K562 (cell line): Measurements from ENCODE around the gene EME2. TPM values are rescaled to one million over a fixed set of nuclear protein-coding genes. Genes with fewer than 3 reads are reported as not detected.

ENCODE experiments used
- ATF7 ChIP-seq: fragments of 450-650 bp; IDR thresholded peaks from 2 replicates; pipeline ENCODE4 v1.7.1; 2014; ENCODE audit warnings: mild to moderate bottlenecking, moderate library complexity
- FIP1L1 ChIP-seq: fragments of 200-400 bp; formaldehyde crosslinking; IDR thresholded peaks from 2 replicates; pipeline ENCODE4 v1.6.1; 2018; ENCODE audit warnings: mild to moderate bottlenecking, low read depth, low read length; ENCODE audit not compliant: poor library complexity, severe bottlenecking
- KAT2B ChIP-seq: IDR thresholded peaks from one replicate; pipeline ENCODE4 v1.6.1; 2012; ENCODE audit warnings: low read depth, mild to moderate bottlenecking, control low read depth, inconsistent platforms, low read length, moderate library complexity
- KDM1A ChIP-seq, 2 experiments: fragments of 450-650 bp; IDR thresholded peaks; 2 replicates each; pipeline ENCODE4 v1.6.1; 2016; ENCODE audit warnings: mild to moderate bottlenecking in 2 of 2
- MBD2 ChIP-seq: sonication (generic); IDR thresholded peaks from 2 replicates; pipeline ENCODE4 v1.6.1; 2016; ENCODE audit warnings: low read depth, borderline replicate concordance
- MEIS2 ChIP-seq: fragments of 450-650 bp; IDR thresholded peaks from 2 replicates; pipeline ENCODE4 v1.6.1; 2014; ENCODE audit warnings: mild to moderate bottlenecking; ENCODE audit not compliant: partially characterized antibody
- MYBL2 ChIP-seq, 2 experiments: fragments of 450-650 bp in 1 of 2; sonication (generic) in 1 of 2; formaldehyde crosslinking in 1 of 2; IDR thresholded peaks; 2 replicates each; pipeline versions ENCODE4 v1.6.1 to v1.8.1; 2017 to 2022; ENCODE audit warnings: borderline replicate concordance in 1 of 2, inconsistent platforms in 1 of 2, low read depth in 1 of 2, mild to moderate bottlenecking in 1 of 2, missing genetic modification reagents in 1 of 2, moderate library complexity in 1 of 2
- NR2C2 ChIP-seq, 2 experiments: fragments of 200-800 bp in 1 of 2; sonication (Bioruptor generic) in 1 of 2; sonication (generic) in 1 of 2; formaldehyde crosslinking in 1 of 2; IDR thresholded peaks; 2 replicates each; pipeline versions ENCODE4 v1.6.1 to v1.8.0; 2016 to 2022; ENCODE audit warnings: mild to moderate bottlenecking in 1 of 2, missing compliant biosample characterization in 1 of 2, missing genetic modification characterization in 1 of 2, missing genetic modification reagents in 1 of 2
- POLR2A ChIP-seq: fragments of 450-650 bp; conservative IDR thresholded peaks from 2 replicates; pipeline ENCODE4 v1.6.1; 2016
- RCOR1 ChIP-seq, 2 experiments: IDR thresholded peaks; 2 replicates each; pipeline ENCODE4 v1.6.1; 2012; ENCODE audit warnings: low read depth in 2 of 2, low read length in 2 of 2, borderline replicate concordance in 1 of 2, improper control_type of control experiment in 1 of 2
- SIN3A ChIP-seq, 2 experiments: fragments of 150-350 bp in 1 of 2; IDR thresholded peaks; 2 replicates each; pipeline ENCODE4 v1.6.1; 2011 to 2016; ENCODE audit warnings: borderline replicate concordance in 2 of 2, low read depth in 2 of 2, low read length in 2 of 2, mild to moderate bottlenecking in 2 of 2, moderate library complexity in 2 of 2; ENCODE audit not compliant: control insufficient read depth in 1 of 2
- YBX1 ChIP-seq: fragments of 450-650 bp; IDR thresholded peaks from 2 replicates; pipeline ENCODE4 v1.7.1; 2016; ENCODE audit warnings: mild to moderate bottlenecking
- ZNF75A ChIP-seq: fragments of 450-650 bp; formaldehyde crosslinking; IDR thresholded peaks from 2 replicates; pipeline ENCODE4 v1.4.0; 2020; ENCODE audit warnings: mild to moderate bottlenecking
- polyA plus RNA-seq, 8 experiments: library from polyadenylated mRNA; depleted of rRNA in 4 of 8; stranded (reverse) in 5 of 8; unstranded in 3 of 8; fragments of >200 nt; fragmentation: Nextera tagmentation in 2 of 8; fragmentation: Illumina TruSeq in 1 of 8; extraction: Ambion mirVana in 2 of 8; extraction: Trizol in 1 of 8; gene quantifications; 2 replicates each; pipeline versions ENCODE4 v1.2.1 to v1.2.3, GENCODE V29; 2011 to 2014; ENCODE audit warnings: inconsistent platforms in 1 of 8, missing spikeins in 1 of 8
- total RNA-seq, 7 experiments: library from RNA; depleted of rRNA in 6 of 7; stranded (reverse); fragments of >200 nt in 6 of 7; fragmentation: Illumina TruSeq in 2 of 7; extraction: Trizol in 2 of 7; gene quantifications; 2 replicates each; pipeline versions ENCODE4 v1.2.1 to v1.2.3, GENCODE V29; 2011 to 2021; ENCODE audit warnings: low replicate concordance in 1 of 7
- TF ChIP-seq, protein P1 (sequence below): fragments of 450-650 bp; formaldehyde crosslinking; IDR thresholded peaks from 2 replicates; pipeline ENCODE4 v1.4.0; 2020; ENCODE audit warnings: mild to moderate bottlenecking
- TF ChIP-seq, protein P2 (sequence below): fragments of 200-800 bp; sonication (Bioruptor generic); IDR thresholded peaks from 2 replicates; pipeline ENCODE4 v1.6.1; 2017; ENCODE audit warnings: missing genetic modification characterization, missing compliant biosample characterization
- TF ChIP-seq, protein P3 (sequence below): conservative IDR thresholded peaks from 2 replicates; pipeline ENCODE4 v1.6.1; 2011; ENCODE audit warnings: low read depth, mild to moderate bottlenecking, low read length; ENCODE audit not compliant: control insufficient read depth
- TF ChIP-seq, protein P4 (sequence below): IDR thresholded peaks from 2 replicates; pipeline ENCODE4 v1.6.1; 2012; ENCODE audit warnings: low read depth, low read length, improper control_type of control experiment, borderline replicate concordance
- TF ChIP-seq, protein P5 (sequence below), 2 experiments: fragments of 450-650 bp; conservative IDR thresholded peaks; 2 replicates each; pipeline ENCODE4 v1.6.1; 2017; ENCODE audit warnings: mild to moderate bottlenecking in 2 of 2, moderate library complexity in 2 of 2

Gene EME2
- total and polyA plus RNA-seq, 9 of the 15 experiments (the other 6 are each of a cell fraction or from before 2014, with no cell fraction given): 0.35 to 19.9 (median 3.5) TPM

DNA sequence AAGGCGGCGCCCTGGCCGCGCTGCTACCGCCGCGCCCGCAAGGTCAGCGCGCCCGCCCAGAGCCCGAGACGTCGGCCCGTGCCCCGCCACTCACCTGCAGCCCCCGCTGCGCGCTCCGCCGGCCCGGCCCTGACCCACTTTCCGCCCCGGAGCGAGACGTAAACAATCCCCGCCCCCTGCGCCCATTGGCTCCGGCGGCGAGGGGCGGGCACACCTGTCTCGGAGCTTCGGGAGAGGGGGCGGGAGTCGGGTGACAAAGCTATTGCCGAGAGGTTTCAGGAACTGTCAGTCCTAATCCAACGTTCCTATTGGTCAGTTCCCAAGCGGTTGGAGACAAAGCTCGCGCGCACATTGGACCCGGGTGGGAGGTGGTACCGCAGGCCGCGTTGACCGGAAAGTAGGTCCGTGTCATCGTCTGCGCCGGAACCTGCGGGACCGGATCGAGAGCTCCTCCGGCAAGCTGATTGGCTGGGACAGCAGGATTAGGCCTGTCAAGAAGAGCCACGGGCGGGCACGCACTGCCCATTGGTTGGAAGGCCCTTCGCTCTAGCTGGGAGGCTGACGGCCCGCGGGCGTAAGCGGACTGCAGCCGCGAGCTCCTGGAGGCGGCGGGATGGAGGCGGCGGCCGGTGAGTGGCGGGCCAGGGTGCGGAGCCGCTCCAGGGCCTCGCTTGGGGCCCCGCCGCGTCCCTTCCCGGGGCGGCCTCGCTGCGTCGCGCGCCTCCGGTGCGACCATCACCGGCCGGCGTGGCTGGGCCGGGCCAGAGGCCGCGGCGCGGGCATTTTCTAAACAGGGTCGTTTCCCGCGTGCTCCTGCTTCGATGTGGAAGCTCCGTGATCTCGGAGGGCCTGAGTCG is 10.0 kb downstream of the EME2 start, which contains the start of the genes NUBP2 and SPSB3 (continued):
- TF ChIP-seq NR2C2 (CRISPR knock-in tag; IDR thresholded peaks at IDR 0.05): no peak
- peak; percentile 42; the same call in 1 of the 2 replicates for TF ChIP-seq NR2C2 (tag; IDR thresholded peaks at IDR 0.05)
- no peak for TF ChIP-seq KDM1A (IDR thresholded peaks at IDR 0.05)
- TF ChIP-seq ATF7: peak; percentile 94
- TF ChIP-seq, protein P1, sequence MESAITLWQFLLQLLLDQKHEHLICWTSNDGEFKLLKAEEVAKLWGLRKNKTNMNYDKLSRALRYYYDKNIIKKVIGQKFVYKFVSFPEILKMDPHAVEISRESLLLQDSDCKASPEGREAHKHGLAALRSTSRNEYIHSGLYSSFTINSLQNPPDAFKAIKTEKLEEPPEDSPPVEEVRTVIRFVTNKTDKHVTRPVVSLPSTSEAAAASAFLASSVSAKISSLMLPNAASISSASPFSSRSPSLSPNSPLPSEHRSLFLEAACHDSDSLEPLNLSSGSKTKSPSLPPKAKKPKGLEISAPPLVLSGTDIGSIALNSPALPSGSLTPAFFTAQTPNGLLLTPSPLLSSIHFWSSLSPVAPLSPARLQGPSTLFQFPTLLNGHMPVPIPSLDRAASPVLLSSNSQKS: no peak
- TF ChIP-seq, protein P2, sequence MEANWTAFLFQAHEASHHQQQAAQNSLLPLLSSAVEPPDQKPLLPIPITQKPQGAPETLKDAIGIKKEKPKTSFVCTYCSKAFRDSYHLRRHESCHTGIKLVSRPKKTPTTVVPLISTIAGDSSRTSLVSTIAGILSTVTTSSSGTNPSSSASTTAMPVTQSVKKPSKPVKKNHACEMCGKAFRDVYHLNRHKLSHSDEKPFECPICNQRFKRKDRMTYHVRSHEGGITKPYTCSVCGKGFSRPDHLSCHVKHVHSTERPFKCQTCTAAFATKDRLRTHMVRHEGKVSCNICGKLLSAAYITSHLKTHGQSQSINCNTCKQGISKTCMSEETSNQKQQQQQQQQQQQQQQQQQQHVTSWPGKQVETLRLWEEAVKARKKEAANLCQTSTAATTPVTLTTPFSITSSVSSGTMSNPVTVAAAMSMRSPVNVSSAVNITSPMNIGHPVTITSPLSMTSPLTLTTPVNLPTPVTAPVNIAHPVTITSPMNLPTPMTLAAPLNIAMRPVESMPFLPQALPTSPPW (CRISPR knock-in tag): peak; percentile 52; the same call in 1 of the 2 replicates
- peak; percentile 54 for TF ChIP-seq POLR2A
- TF ChIP-seq, protein P3, sequence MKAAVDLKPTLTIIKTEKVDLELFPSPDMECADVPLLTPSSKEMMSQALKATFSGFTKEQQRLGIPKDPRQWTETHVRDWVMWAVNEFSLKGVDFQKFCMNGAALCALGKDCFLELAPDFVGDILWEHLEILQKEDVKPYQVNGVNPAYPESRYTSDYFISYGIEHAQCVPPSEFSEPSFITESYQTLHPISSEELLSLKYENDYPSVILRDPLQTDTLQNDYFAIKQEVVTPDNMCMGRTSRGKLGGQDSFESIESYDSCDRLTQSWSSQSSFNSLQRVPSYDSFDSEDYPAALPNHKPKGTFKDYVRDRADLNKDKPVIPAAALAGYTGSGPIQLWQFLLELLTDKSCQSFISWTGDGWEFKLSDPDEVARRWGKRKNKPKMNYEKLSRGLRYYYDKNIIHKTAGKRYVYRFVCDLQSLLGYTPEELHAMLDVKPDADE: peak; percentile 77
- no peak for TF ChIP-seq MYBL2 (IDR thresholded peaks at IDR 0.05; ENCODE audit: low read depth)
- no peak for TF ChIP-seq MYBL2 (CRISPR knock-in tag; IDR thresholded peaks at IDR 0.05; ENCODE audit: borderline replicate concordance)
- no peak for TF ChIP-seq ZNF75A (CRISPR knock-in tag)
- no peak; a peak in 1 of 4 replicates for TF ChIP-seq RCOR1 (IDR thresholded peaks at IDR 0.05; ENCODE audit: borderline replicate concordance in 1 of 2, low read depth in 2 of 2, low read length in 2 of 2)
- TF ChIP-seq, protein P4, sequence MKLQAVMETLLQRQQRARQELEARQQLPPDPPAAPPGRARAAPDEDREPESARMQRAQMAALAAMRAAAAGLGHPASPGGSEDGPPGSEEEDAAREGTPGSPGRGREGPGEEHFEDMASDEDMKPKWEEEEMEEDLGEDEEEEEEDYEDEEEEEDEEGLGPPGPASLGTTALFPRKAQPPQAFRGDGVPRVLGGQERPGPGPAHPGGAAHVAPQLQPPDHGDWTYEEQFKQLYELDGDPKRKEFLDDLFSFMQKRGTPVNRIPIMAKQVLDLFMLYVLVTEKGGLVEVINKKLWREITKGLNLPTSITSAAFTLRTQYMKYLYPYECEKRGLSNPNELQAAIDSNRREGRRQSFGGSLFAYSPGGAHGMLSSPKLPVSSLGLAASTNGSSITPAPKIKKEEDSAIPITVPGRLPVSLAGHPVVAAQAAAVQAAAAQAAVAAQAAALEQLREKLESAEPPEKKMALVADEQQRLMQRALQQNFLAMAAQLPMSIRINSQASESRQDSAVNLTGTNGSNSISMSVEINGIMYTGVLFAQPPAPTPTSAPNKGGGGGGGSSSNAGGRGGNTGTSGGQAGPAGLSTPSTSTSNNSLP: peak; percentile 58; the same call in 1 of the 2 replicates
- no peak for TF ChIP-seq KAT2B
- TF ChIP-seq, protein P5, sequence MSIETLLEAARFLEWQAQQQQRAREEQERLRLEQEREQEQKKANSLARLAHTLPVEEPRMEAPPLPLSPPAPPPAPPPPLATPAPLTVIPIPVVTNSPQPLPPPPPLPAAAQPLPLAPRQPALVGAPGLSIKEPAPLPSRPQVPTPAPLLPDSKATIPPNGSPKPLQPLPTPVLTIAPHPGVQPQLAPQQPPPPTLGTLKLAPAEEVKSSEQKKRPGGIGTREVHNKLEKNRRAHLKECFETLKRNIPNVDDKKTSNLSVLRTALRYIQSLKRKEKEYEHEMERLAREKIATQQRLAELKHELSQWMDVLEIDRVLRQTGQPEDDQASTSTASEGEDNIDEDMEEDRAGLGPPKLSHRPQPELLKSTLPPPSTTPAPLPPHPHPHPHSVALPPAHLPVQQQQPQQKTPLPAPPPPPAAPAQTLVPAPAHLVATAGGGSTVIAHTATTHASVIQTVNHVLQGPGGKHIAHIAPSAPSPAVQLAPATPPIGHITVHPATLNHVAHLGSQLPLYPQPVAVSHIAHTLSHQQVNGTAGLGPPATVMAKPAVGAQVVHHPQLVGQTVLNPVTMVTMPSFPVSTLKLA (conservative IDR thresholded peaks at IDR 0.05): peak; percentile 95 to 97
- peak; percentile 99 for TF ChIP-seq MBD2
- no peak for TF ChIP-seq YBX1
- peak; percentile 59 to 62; a peak in 2 of 4 replicates for TF ChIP-seq SIN3A (IDR thresholded peaks at IDR 0.05; ENCODE audit: borderline replicate concordance in 2 of 2, control insufficient read depth in 1 of 2, low read depth in 2 of 2, low read length in 2 of 2)
- peak; percentile 60 for TF ChIP-seq MEIS2
- peak; percentile 5 for TF ChIP-seq FIP1L1
